ENCODE results near the gene KLHL21.

Gene KLHL21

GRCh38 chr1:6546326-6546725, 56.3 kb downstream of the KLHL21 start:
- no peak for DNase-seq

- DNase-seq: no peak
Observed at GRCh38 chr1:6545276-6546112, 57.2 kb downstream of the KLHL21 start.

DNA sequence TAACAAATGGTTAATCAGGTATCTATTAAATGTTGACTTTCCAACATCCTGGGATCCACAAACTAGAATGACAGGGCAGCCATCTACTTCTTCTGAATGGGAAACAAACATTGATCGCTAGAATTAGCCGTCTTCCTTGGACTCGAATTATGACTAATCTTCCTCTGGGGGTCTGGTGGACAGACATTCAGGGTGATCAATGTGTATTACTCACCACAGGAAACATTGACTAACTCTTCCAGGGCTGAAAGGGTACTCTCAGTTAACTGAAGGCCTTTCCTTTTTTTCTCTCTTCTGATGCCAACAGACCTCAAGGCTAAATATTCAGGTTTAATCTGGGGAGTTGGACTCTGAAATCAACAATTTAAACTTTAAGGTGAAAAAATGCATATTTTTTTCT, 57.8 kb downstream of the KLHL21 start:
- DNase-seq: peak; percentile 67
